ENCODE measurements around the gene FRYL.
"Not testable (repeated sequence)": the region's sequence is repeated elsewhere in the genome, so short reads cannot be mapped to it uniquely, and the experiment has no call there.

Gene FRYL

DNA sequence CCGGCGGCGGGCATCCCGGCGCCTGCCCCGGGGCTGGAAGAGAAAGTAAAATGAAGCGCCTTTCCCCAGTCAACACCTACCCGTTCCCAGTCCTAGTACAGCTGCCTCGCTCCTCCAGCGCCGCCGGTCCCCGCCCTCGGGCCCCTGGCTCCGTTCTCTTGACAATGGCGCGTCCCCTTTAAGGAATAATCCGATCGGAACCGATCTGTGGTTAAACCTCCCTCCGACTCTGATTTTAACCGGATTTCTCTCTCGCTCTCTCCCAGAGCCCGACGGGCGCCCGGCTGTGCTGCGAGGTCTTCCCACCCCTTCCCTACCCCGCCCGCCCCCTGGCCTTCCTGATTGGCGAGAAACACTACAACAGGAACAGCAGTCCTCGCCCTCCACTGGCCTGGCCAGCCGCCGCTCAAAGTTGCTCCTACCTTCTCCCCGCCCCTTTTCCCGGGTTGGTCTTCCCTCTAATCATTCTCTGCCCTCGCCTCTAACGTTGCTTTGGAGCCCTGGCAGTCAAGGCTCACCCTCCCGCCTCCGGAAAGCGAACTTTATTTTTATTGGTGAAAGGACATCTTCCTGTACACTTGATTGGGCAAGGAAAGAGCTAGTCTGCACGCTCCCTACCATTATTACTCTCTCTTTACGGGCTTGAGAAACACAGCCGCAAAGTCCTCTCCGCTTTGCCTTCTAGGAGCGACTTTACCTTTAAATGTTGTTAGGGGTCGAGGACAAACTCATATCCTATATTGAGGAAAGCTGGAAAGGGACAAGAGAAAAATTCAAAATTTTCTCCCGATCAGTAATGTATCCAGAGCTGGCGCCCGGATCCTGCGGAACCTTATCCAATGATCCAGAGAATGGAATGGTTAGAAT lies at the start of gene FRYL:
FRYL (minus strand) TSS at position 282 of the 867 bp plus-strand sequence. CDS start 145,869 bp downstream, outside the sequence.
- Mint-ChIP-seq H3K9me3 (no peaks in the 10 kb centered on the region), H3K36me3 (ENCODE audit: insufficient read depth) (peaks cover 14% of the 10 kb centered on the region), H3K27me3 (no peaks in the 10 kb centered on the region), H3K4me1 (peaks cover 40% of the 10 kb centered on the region), H3K27ac (ENCODE audit: low read depth) (peak within 1 kb of the TSS; percentile 92), H3K4me3 (peak within 1 kb of the TSS; percentile 85)
- DNase-seq (ENCODE audit: low spot score in 2 of 2) (peak; percentile 88 to 94), ATAC-seq (replicated peaks; ENCODE audit: extremely low read depth, poor library complexity, severe bottlenecking) (peak; percentile 85)

GRCh38 chr4:48827622-48828021 lies 47.5 kb upstream of the FRYL start:
- Mint-ChIP-seq H3K9me3 (no peaks in the 10 kb centered on the region), H3K27me3 (no peaks in the 10 kb centered on the region), H3K4me3 (no peak overlapping the region), H3K4me1 (peaks cover 17% of the 10 kb centered on the region), H3K27ac (ENCODE audit: low read depth) (no peak overlapping the region), H3K36me3 (ENCODE audit: insufficient read depth) (peaks cover 15% of the 10 kb centered on the region)
- no peak for ATAC-seq (replicated peaks; ENCODE audit: extremely low read depth, poor library complexity, severe bottlenecking)
- no peak for DNase-seq (ENCODE audit: low spot score in 2 of 2)

- not testable (repeated sequence) for H3K4me1 Mint-ChIP-seq; H3K36me3 Mint-ChIP-seq (ENCODE audit: insufficient read depth); H3K4me3 Mint-ChIP-seq; DNase-seq (ENCODE audit: low spot score in 2 of 2); H3K9me3 Mint-ChIP-seq; H3K27ac Mint-ChIP-seq (ENCODE audit: low read depth); ATAC-seq (replicated peaks; ENCODE audit: extremely low read depth, poor library complexity, severe bottlenecking)
- peaks cover 21% of the 10 kb centered on the region for H3K27me3 Mint-ChIP-seq
These were observed 41.4 kb upstream of the FRYL start for GRCh38 chr4:48821431-48821830.

DNA sequence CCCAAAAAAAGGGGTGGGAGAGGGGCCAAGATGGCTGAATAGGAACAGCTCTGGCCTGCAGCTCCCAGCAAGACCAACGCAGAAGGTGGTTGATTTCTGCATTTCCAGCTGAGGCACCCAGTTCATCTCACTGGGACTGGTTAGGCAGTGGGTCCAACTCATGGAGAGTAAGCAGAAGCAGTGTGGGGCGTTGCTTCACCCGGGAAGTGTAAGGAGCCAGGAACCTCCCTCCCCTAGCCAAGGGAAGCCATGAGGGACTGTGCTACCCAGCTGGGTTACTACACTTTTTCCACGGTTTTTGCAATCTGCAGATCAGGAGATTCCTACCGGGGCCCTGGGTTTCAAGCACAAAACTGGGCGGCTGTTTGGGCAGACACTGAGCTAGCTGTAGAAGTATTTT lies 36.9 kb upstream of the FRYL start:
- Mint-ChIP-seq H3K4me1 (no peaks in the 10 kb centered on the region), H3K27me3 (peaks cover 31% of the 10 kb centered on the region), H3K36me3 (ENCODE audit: insufficient read depth) (peaks cover 4% of the 10 kb centered on the region), H3K27ac (ENCODE audit: low read depth) (no peak overlapping the region), H3K4me3 (no peak overlapping the region), H3K9me3 (no peaks in the 10 kb centered on the region)
- DNase-seq (ENCODE audit: low spot score in 2 of 2) (no peak), ATAC-seq (replicated peaks; ENCODE audit: extremely low read depth, poor library complexity, severe bottlenecking) (no peak)

DNA sequence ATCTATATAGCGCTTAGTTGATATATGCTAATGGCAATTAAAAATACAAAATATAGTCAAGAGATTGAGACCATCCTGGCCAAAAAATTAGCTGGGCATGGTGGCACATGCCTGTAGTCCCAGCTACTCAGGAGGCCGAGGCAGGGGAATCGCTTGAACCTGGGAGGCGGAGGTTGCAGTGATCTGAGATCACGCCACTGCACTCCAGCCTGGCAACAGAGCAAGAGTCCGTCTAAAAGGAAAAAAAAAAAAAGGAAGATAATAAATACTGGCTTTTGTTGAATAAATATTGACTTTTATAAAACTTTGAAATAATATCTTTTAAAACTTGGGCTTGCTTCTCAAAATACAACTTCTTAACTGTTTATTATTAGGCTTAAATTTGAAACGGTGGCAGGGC lies 36.2 kb upstream of the FRYL start:
- DNase-seq (ENCODE audit: low spot score in 2 of 2); H3K27ac Mint-ChIP-seq (ENCODE audit: low read depth); H3K36me3 Mint-ChIP-seq (ENCODE audit: insufficient read depth); H3K9me3 Mint-ChIP-seq; ATAC-seq (replicated peaks; ENCODE audit: extremely low read depth, poor library complexity, severe bottlenecking); H3K4me1 Mint-ChIP-seq; H3K4me3 Mint-ChIP-seq: not testable (repeated sequence)
- peaks cover 38% of the 10 kb centered on the region for H3K27me3 Mint-ChIP-seq

- Mint-ChIP-seq H3K36me3 (ENCODE audit: insufficient read depth) (peaks cover 4% of the 10 kb centered on the region), H3K27me3 (peaks cover 36% of the 10 kb centered on the region), H3K9me3 (no peaks in the 10 kb centered on the region), H3K4me3 (no peak overlapping the region), H3K27ac (ENCODE audit: low read depth) (no peak overlapping the region), H3K4me1 (no peaks in the 10 kb centered on the region)
- DNase-seq (ENCODE audit: low spot score in 2 of 2) (no peak), ATAC-seq (replicated peaks; ENCODE audit: extremely low read depth, poor library complexity, severe bottlenecking) (no peak)
These were observed 35.4 kb upstream of the FRYL start for GRCh38 chr4:48815483-48815882.

- Mint-ChIP-seq H3K36me3 (ENCODE audit: insufficient read depth) (peaks cover 4% of the 10 kb centered on the region), H3K4me3 (no peak overlapping the region), H3K4me1 (no peaks in the 10 kb centered on the region), H3K27ac (ENCODE audit: low read depth) (no peak overlapping the region), H3K27me3 (peaks cover 21% of the 10 kb centered on the region), H3K9me3 (no peaks in the 10 kb centered on the region)
- DNase-seq (ENCODE audit: low spot score in 2 of 2) (no peak), ATAC-seq (replicated peaks; ENCODE audit: extremely low read depth, poor library complexity, severe bottlenecking) (no peak)
These were observed 33.9 kb upstream of the FRYL start for GRCh38 chr4:48813964-48814363.

GRCh38 chr4:48812866-48813265 lies 32.8 kb upstream of the FRYL start:
- Mint-ChIP-seq H3K4me1 (no peaks in the 10 kb centered on the region), H3K27ac (ENCODE audit: low read depth) (no peak overlapping the region), H3K9me3 (no peaks in the 10 kb centered on the region), H3K27me3 (peaks cover 20% of the 10 kb centered on the region), H3K4me3 (no peak overlapping the region), H3K36me3 (ENCODE audit: insufficient read depth) (peaks cover 2% of the 10 kb centered on the region)
- DNase-seq (ENCODE audit: low spot score in 2 of 2) (no peak), ATAC-seq (replicated peaks; ENCODE audit: extremely low read depth, poor library complexity, severe bottlenecking) (no peak)

DNA sequence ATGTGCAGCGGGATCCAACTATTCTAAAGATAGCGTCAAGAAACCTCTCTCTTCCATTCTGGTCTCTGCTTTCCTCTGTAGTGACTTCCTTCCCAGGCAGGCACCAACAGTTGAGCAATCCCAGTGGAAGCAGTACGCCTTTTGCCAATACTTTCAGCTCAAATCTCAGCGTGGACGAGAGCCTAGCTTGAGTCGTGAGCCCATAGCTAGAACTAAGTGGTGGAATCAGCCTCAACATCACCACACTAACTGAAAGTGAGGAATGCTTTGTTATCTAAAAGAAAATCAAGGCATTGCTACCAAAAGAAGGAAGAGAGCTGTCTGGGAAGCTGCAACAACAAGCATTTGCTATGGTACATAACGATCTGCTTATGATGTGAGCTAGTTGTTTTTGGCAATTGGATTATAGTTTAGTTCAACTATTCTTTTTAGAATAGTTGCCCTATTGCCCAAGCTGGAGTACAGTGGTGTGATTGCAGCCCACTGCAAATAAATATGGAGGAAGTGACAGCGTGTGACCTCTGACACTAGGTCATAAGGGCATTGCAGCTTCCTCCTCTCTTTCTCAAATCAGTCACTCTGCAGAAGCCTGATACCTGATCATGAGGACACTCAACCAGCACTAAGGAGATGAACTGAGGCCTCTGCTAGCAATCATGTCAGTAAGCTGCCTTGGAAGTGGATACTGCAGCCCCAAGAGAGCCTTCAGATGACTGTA lies 24.7 kb upstream of the FRYL start:
- Mint-ChIP-seq H3K27ac (ENCODE audit: low read depth) (no peak overlapping the region), H3K36me3 (ENCODE audit: insufficient read depth) (peaks cover 1% of the 10 kb centered on the region), H3K4me1 (no peaks in the 10 kb centered on the region), H3K27me3 (no peaks in the 10 kb centered on the region), H3K4me3 (no peak overlapping the region), H3K9me3 (no peaks in the 10 kb centered on the region)
- ATAC-seq (replicated peaks; ENCODE audit: extremely low read depth, poor library complexity, severe bottlenecking), result no peak
- DNase-seq (ENCODE audit: low spot score in 2 of 2), result no peak

- Mint-ChIP-seq H3K27me3 (no peaks in the 10 kb centered on the region), H3K4me1 (no peaks in the 10 kb centered on the region), H3K36me3 (ENCODE audit: insufficient read depth) (peaks cover 1% of the 10 kb centered on the region), H3K9me3 (no peaks in the 10 kb centered on the region), H3K4me3 (no peak overlapping the region), H3K27ac (ENCODE audit: low read depth) (no peak overlapping the region)
- no peak for ATAC-seq (replicated peaks; ENCODE audit: extremely low read depth, poor library complexity, severe bottlenecking)
- DNase-seq (ENCODE audit: low spot score in 2 of 2), result no peak
These were observed 21.1 kb upstream of the FRYL start for GRCh38 chr4:48801016-48801715.

DNA sequence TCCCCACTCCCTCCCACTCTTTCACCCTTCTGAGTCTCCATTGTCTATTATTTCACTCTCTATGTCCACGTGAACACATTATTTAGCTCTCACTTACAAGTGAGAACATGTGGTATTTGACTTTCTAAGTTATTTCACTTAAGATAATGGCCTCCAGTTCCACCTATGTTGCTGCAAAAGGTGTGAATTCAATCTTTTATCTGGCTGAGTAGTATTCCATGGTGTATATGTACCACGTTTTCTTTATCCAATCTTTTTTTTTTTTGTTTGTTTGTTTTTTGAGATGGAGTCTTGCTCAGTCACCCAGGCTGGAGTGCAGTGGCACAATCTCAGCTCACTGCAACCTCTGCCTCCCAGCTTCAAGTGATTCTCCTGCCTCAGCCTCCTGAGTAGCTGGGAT lies 20.1 kb upstream of the FRYL start:
- DNase-seq (ENCODE audit: low spot score in 2 of 2); H3K27ac Mint-ChIP-seq (ENCODE audit: low read depth); ATAC-seq (replicated peaks; ENCODE audit: extremely low read depth, poor library complexity, severe bottlenecking); H3K27me3 Mint-ChIP-seq; H3K4me1 Mint-ChIP-seq; H3K4me3 Mint-ChIP-seq; H3K9me3 Mint-ChIP-seq; H3K36me3 Mint-ChIP-seq (ENCODE audit: insufficient read depth): not testable (repeated sequence)

DNA sequence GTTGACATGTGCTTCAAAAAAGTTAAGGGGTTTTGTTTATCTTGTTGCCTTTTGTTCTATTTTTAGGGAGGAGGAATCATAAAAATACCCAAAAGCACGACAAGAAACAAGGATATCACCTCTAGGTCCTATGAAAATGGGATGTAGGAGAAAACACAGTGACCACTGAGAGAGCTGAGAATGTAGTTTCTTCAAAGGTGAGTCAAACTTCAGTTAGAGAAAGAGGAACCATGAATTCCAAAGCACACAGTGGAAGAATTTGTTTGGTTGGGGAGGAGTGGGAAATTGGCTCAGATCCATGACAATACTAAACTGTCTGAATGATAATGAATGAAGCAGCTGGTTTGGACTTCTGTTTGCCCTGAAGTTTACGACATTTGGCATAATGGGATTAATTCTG lies 19.1 kb upstream of the FRYL start:
- DNase-seq (ENCODE audit: low spot score in 2 of 2) (no peak), ATAC-seq (replicated peaks; ENCODE audit: extremely low read depth, poor library complexity, severe bottlenecking) (no peak)
- Mint-ChIP-seq H3K4me3 (no peak overlapping the region), H3K36me3 (ENCODE audit: insufficient read depth) (no peaks in the 10 kb centered on the region), H3K4me1 (no peaks in the 10 kb centered on the region), H3K27me3 (no peaks in the 10 kb centered on the region), H3K27ac (ENCODE audit: low read depth) (no peak overlapping the region), H3K9me3 (no peaks in the 10 kb centered on the region)
